Right ventricle myocardium inferior (tissue), 1 donor: ENCODE data around the gene TMEM132E. TPM values are rescaled to one million over a fixed set of nuclear protein-coding genes. Genes with fewer than 3 reads are reported as not detected.

Experiments used
- ATAC-seq: fragments of 200-7000 bp; cut with Tn5 transposase; one replicate; pipeline ENCODE4 v1.9.1; 2020; ENCODE audit warnings: mild to moderate bottlenecking, moderate library complexity
- DNase-seq: peaks from one replicate; pipeline ENCODE4 v3.0.0; 2021; ENCODE audit errors: missing footprints
- intact Hi-C: fragments of 100-400 bp; cut with DNase I; formaldehyde crosslinking; loops from one replicate; pipeline ENCODE4 v1.11.0; 2022
- total RNA-seq: library from RNA; stranded (reverse); fragmentation: NEBNext Ultra II Directional; extraction: Animal tissue kit (Norgen Biotek cat#: 25700); gene quantifications from one replicate; pipeline ENCODE4 v1.2.1, GENCODE V29; 2021
- donor health status: DM: no; HTN: yes; CAD: no; lungs with severe emphysema.

TMEM132E gene
- total RNA-seq, 1 donor from 2014 or later, result not detected

GRCh38 chr17:34620458-34620857 is 41.1 kb downstream of the TMEM132E start:
- DNase-seq (peak; percentile 44), ATAC-seq (no peak)
- intact Hi-C loops, result no loop called here

- intact Hi-C loops, result no loop called here
Observed at GRCh38 chr17:34622862-34623623, 43.7 kb downstream of the TMEM132E start.

GRCh38 chr17:34623856-34624766 is 44.7 kb downstream of the TMEM132E start:
- no peak for ATAC-seq
- no peak for DNase-seq
- intact Hi-C loops, result no loop called here

More at GRCh38 chr17:34622862-34623623, 43.7 kb downstream of the TMEM132E start:
- ATAC-seq, result no peak
- no peak for DNase-seq

DNA sequence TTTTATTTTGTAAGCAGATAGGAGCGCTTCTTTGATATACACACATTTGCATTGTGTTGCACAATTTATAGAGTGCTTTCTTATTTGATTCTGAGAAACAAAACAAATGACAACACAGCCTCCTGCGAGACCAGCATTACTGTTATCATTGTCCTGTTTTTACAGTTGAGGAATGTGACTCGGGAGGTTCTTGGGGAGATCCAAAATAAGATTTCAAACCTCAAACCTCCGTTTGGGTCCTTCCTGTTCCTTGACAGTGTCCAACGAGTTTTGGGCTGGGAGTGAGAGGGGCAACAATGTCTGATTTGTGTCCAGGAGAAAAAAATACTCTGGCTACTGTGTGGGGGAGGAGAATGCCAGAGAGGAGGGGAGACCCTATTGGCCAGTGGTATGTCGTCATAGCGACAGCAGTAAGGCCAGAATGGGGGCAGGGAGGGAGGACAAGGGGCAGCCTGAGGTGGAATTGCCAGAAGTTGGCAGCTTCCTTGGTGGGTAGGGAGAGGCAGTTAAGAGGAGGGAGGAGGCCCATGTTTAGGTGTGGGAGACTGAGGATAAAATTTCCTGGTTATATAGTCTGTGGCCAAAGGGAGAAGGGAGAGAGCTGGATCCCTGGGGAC is 45.5 kb downstream of the TMEM132E start:
- no peak for ATAC-seq
- intact Hi-C loops, result no loop called here
- DNase-seq, result no peak

DNA sequence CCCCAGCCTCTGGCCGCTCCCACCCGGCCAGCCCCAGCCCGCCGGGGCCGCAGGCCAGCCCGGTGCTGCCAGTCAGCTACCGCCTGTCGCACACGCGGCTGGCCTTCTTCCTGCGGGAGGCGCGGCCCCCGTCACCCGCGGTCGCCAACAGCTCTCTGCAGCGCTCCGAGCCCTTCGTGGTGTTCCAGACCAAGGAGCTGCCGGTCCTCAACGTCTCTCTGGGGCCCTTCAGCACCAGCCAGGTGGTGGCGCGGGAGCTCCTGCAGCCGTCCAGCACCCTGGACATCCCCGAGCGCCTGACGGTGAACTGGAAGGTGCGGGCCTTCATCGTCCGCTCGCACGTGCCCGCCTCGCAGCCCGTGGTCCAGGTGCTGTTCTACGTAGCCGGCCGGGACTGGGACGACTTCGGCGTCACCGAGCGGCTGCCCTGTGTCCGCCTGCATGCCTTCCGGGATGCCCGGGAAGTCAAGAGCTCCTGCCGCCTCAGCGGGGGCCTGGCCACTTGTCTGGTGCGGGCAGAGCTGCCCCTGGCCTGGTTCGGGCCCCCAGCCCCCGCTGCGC is 46.8 kb downstream of the TMEM132E start:
- intact Hi-C loops, result no loop called here
- no peak for ATAC-seq

DNA sequence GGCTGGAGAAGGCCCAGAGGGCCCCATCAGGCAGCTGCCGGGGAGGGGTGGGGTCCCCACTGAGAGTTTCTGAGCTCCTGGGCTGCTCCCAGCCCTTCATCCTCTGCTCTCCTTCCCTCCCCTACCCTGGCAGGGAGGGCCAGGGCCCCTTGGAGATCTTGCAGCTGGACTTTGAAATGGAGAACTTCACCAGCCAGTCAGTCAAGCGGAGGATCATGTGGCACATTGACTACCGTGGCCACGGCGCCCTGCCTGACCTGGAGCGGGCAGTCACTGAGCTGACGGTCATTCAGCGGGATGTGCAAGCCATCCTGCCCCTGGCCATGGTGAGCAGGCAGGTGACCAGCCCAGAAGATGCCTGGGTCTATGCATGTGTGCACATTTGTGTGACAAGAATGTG is 49.5 kb downstream of the TMEM132E start:
- no peak for ATAC-seq
- intact Hi-C loops, result no loop called here
- DNase-seq, result no peak

More for the DNA sequence above, 46.8 kb downstream of the TMEM132E start:
- no peak for DNase-seq

- intact Hi-C loops, result loop anchor here (10.0 kb wide), 1 partner anchor 89 kb away; no protein-coding TSS in a partner anchor
- ATAC-seq, result no peak
- DNase-seq, result no peak
Observed at GRCh38 chr17:34633351-34633750, 54.0 kb downstream of the TMEM132E start.

DNA sequence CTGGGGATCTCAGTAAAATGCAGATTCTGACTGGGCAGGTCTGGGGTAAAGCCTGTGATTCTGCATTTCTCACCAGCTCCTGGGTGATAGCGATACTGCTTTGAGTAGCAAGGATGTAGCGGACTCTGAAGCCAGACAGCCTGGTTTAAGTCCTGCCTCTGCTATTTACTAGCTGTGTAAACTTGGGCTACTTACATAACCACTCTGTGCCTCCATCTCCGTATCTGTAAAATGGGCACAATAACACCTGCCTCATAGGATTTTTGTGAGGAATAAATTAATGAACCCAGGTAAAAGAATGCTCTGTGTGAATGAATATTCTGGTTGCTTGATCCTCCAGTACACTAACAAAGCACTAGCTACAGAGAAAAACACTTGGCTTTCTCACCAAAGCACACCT is 54.4 kb downstream of the TMEM132E start:
- intact Hi-C loops, result loop anchor here (10.0 kb wide), 1 partner anchor 89 kb away; no protein-coding TSS in a partner anchor
- ATAC-seq, result no peak
- DNase-seq, result no peak

GRCh38 chr17:34634551-34635160 is 55.3 kb downstream of the TMEM132E start:
- DNase-seq, result no peak

GRCh38 chr17:34635876-34636275 is 56.5 kb downstream of the TMEM132E start:
- ATAC-seq (no peak), DNase-seq (no peak)
- intact Hi-C loops, result loop anchor here (10.0 kb wide), 1 partner anchor 91 kb away; no protein-coding TSS in a partner anchor

More at GRCh38 chr17:34634551-34635160, 55.3 kb downstream of the TMEM132E start:
- no peak for ATAC-seq
- intact Hi-C loops, result loop anchor here (10.0 kb wide), 1 partner anchor 90 kb away; no protein-coding TSS in a partner anchor

DNA sequence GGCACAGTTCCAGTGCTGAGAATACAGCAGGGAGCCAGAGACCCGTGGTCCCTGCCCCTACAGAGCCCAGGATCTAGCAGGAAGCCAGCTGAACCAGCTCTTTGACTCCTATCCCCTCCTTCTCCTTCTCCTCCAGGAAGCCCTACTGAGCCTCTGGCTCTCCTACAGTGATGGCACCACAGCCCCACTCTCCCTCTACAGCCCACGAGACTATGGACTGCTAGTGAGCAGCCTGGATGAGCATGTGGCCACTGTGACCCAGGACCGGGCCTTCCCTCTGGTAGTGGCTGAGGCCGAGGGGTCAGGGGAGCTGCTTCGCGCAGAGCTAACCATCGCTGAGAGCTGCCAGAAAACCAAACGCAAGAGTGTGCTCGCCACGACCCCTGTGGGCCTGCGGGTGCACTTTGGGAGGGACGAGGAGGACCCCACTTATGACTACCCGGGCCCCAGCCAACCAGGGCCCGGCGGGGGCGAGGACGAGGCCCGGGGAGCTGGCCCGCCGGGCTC is 57.7 kb downstream of the TMEM132E start:
- DNase-seq (no peak), ATAC-seq (no peak)
- intact Hi-C loops, result loop anchor here (10.0 kb wide), 1 partner anchor 92 kb away; no protein-coding TSS in a partner anchor

- ATAC-seq, result peak; percentile 86
- intact Hi-C loops, result loop anchor here (2.0 to 10.0 kb wide), 3 partner anchors 93 to 217 kb away; no protein-coding TSS in a partner anchor
- DNase-seq, result peak; percentile 84
Observed at GRCh38 chr17:34637548-34638525, 58.5 kb downstream of the TMEM132E start.

- no peak for DNase-seq
- intact Hi-C loops, result loop anchor here (2.0 to 10.0 kb wide), 3 partner anchors 94 to 218 kb away; no protein-coding TSS in a partner anchor
- no peak for ATAC-seq
Observed at GRCh38 chr17:34638526-34639260, 59.3 kb downstream of the TMEM132E start.

GRCh38 chr17:34639706-34640425 is 60.5 kb downstream of the TMEM132E start:
- no peak for DNase-seq
- intact Hi-C loops, result loop anchor here (2.0 to 10.0 kb wide), 3 partner anchors 95 to 219 kb away; no protein-coding TSS in a partner anchor
- no peak for ATAC-seq

GRCh38 chr17:34641368-34641767 is 62.0 kb downstream of the TMEM132E start:
- ATAC-seq (no peak), DNase-seq (no peak)
- intact Hi-C loops, result no loop called here
